Caki2 (cell line): ENCODE measurements around the gene IL31. TPM values are rescaled to one million over a fixed set of nuclear protein-coding genes. Genes with fewer than 3 reads are reported as not detected.
"Not testable (repeated sequence)": the region's sequence is repeated elsewhere in the genome, so short reads cannot be mapped to it uniquely, and the experiment has no call there.

Experiments used
- DNase-seq: peaks from one replicate; pipeline ENCODE4 v3.0.0-alpha.2; 2015; ENCODE audit warnings: low read depth
- in situ Hi-C: cut with HindIII; loops from 2 replicates; pipeline ENCODE4 v1.10.0; 2016; ENCODE audit warnings: low sequenced_read_pairs, low pct_unique_long_range_greater_than_20kb, mixed read lengths
- total RNA-seq: library from RNA; depleted of rRNA; stranded (reverse); fragments of >200 nt; shearing (Covaris generic); gene quantifications from 2 replicates; pipeline ENCODE4 v1.2.3, GENCODE V29; 2014; ENCODE audit warnings: low replicate concordance; rRNA removed

The IL31 gene
- total RNA-seq = not detected in 2 replicates

DNA sequence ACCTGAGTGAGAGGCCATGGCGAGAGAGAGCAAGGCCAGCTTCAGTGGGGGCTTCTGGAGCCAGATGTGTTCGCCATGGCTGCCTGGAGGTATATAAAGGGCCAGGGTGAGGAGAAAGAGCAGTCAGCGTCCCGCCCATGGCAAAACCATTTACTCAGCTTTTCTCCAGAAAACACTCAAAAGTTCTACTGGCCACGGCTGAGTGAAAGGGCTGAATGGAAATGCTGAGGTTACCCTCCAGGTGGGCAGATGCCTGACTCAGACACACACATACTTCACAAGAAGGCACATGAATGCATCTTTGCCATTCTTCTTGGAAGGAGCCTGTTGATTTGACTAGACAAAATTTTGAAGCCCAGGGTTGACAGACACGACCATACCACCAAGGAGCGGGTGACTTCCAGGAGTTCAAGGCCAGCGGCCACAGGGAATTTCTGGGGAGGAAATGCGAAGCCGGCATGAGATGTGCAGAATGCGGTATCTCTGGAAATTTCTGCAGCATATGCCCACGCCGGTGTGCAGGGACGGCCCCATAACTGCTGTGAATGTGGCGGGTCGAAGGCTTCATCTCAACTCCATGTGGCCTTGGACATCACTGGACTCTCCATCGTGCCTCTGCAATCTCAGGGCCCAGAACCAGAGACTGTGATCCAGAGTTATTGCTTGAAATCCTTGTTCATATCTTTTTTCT lies at the start of gene IL31:
IL31 (minus strand) TSS at position 67 of the 691 bp plus-strand sequence; CDS start at position 18, 49 bp downstream.
- in situ Hi-C loops = no loop called here
- no peak for DNase-seq

DNA sequence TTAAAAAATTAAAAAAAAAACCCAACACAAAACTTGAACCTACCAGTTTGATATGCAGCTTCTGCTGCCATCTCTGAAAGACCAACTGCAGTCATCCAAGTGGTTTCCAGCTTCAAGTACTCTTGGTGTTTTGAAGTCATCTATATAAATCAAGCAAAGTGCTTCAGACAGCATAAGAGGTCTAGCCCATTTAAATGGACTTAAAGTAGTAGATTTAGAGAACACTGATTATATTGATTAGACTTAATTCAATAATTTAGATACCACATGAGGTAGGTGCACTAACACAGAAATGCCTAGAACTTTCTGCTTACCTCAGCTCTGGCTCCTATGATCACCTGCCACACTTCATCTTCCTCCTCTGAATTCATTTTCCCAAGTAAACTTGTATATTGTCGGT lies 42.4 kb upstream of the IL31 start:
- no peak for DNase-seq
- in situ Hi-C loops = no loop called here

DNA sequence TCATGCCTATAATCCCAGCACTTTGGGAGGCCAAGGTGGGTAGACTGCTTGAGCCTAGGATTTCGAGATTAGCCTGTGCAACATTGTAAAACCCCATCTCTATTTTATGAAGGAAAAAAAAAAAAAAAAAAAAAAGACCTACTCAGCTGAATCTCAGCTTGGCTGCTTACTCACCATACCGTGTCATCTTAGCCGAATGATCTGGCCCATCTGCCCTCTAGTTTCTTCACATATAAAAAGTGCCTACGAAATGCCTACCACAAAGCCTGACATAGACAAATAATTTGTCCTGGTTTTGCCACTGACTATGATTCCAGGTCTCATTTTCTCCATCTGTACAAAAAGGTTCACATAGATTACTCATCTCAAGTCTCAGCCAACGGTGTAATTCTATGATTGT lies 41.8 kb upstream of the IL31 start:
- in situ Hi-C loops = no loop called here
- DNase-seq = no peak

DNA sequence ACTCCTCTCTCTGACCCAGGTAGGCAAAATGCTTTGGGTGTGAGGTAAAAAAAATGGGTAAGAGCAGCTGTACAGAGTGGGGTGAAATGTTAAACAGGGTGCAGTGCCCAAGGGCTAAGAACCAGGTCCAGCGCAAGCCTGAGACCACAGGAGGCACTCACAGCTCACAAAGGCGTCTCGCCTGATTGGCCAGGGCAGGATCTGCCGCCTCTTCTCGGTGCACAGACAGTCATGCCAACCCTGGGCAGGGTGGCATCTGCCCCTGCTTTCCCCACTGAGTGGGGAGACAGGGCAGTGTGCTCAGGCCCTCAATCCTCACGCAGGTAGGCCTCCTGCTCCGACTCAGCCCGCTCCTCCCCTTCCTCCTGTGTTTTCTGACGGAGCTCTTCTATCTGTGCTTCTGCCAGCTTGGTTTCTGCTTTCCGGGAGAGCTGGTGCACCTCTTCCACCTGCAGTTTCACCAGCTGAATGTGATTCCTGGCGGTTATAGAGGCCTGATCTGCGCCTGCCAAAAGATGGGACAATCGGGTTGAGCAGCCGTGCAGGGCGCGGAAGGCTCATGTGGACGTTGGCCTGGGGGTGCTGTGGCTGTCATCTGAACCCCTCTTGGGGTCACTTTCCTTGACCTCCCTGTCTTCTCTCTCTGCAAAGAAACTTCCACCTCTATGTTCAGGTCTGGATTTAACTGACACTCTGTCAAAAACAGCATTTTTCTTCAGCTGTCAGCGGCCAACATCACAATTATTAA lies 34.2 kb upstream of the IL31 start:
- in situ Hi-C loops = no loop called here
- DNase-seq = no peak

- in situ Hi-C loops = no loop called here
These were observed 33.4 kb upstream of the IL31 start for GRCh38 chr12:122207391-122207790.

DNA sequence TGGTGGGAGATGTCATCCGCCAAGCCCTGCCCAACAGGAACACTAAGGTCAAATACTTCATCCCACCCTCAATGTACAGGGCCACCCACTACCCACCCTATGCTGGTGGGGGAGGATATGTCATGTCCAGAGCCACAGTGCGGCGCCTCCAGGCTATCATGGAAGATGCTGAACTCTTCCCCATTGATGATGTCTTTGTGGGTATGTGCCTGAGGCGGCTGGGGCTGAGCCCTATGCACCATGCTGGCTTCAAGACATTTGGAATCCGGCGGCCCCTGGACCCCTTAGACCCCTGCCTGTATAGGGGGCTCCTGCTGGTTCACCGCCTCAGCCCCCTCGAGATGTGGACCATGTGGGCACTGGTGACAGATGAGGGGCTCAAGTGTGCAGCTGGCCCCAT lies 33.0 kb upstream of the IL31 start:
- no peak for DNase-seq
- in situ Hi-C loops = no loop called here

More at GRCh38 chr12:122207391-122207790, 33.4 kb upstream of the IL31 start:
- DNase-seq = no peak

- DNase-seq = no peak
- in situ Hi-C loops = no loop called here
These were observed 32.3 kb upstream of the IL31 start for GRCh38 chr12:122206111-122206881.

DNA sequence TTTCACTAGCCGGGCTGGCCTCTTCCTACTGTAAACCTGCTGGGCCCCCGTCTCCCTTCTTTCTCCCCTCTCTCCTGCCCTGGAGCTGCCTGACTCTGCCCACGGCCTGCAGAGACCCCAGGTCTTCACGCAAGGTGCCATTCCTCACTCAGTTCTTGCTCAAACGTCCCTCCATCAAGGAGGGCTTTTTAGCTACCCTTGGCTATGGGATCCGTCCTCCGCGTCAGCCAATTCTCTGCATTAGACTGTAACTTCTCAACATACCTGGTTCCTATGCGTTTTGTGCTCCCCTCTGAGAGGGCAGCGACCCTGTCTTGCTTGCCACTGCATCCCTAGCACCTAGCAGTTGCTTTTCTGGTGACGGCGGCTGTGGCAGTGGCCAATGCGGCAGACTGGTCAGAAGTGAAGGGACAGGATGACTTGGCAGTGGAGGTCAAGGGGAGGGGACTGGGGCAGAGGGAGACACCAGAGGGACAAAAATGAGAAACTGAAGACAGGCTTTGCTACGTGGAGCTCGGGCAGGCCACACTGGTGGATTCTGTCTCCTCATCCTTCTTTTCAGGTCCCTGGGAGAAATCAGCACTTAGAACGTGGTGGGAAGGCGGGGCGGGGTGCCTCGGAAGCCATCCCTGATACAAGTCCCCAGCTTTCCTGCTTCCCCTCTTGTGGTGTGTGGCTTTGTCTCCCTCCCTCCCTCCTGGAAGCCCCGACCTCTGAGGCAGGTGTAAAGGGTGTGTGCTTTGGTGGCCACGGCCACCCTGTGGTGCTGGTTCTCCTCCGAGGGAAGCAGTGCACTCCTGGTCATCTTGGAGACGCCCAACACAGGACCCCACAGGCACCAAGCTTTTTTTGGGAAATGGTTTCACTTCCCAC lies 31.3 kb upstream of the IL31 start:
- in situ Hi-C loops = no loop called here
- no peak for DNase-seq

- DNase-seq = no peak
These were observed 30.4 kb upstream of the IL31 start for GRCh38 chr12:122204167-122205052.

GRCh38 chr12:122203301-122204166 lies 29.5 kb upstream of the IL31 start, which contains the start of gene B3GNT4:
Gene B3GNT4, plus strand, starts transcription at chr12:122203709. Its CDS starts 910 bp downstream, at chr12:122204619.
- DNase-seq = peak; percentile 77
- in situ Hi-C loops = no loop called here

More at GRCh38 chr12:122204167-122205052, 30.4 kb upstream of the IL31 start:
- in situ Hi-C loops = no loop called here

DNA sequence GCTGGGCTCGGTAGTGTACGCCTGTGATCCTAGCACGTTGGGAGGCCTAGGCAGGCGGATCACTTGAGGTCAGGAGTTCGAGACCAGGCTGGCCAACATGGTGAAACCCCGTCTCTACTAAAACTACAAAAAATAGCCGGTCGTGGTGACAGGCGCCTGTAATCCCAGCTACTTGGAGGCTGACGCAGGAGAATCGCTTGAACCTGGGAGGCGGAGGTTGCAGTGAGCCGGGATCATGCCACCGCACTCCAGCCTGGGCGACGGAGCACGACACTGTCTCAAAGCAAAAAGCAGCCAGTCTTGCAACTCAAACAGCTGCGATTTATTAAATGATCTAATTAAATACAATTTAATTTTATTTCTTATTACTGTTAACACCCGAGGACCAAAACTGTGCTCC lies 28.8 kb upstream of the IL31 start:
- DNase-seq, in situ Hi-C loops: not testable (repeated sequence)

DNA sequence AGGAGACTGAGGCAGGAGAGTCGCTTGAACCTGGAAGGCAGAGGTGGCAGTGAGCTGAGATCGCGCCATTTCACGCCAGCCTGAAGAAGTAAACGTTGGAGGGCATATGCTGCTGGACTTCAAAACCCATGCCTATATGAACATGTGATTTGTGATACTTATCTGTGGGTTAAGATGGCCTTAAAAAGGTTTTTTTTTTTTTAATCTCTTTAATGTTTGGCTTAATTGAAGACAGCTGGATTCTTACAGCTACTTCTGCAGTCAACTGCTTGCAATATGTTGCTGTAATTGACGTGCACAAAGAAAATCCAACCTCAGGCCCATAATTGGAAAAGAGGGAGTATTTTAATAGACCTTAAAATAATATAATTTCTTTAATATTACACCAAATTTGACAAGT lies 28.0 kb upstream of the IL31 start:
- in situ Hi-C loops = no loop called here

DNA sequence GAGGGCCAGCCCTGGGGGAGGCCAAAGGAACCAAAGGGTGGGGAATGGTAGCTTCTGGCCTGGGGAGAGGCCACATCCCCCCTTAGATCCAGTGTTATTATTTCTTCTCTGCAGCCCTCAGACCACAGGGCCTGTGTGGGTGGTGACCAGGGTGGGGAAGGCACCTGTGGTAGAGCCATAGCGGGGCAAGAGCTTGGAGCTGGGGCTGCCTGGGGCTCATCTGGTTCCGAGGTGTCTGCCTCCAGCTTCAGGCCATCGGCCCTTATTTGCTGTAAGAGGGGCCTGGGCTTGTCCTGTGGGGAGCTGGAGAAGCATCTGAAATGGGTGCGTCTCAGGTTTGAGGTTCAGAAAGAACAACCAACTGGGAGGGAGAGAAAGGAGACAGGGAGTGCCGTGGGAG lies 27.4 kb upstream of the IL31 start:
- DNase-seq = no peak
- in situ Hi-C loops = no loop called here

More for the DNA sequence above, 28.0 kb upstream of the IL31 start:
- DNase-seq = no peak

- in situ Hi-C loops = no loop called here
These were observed 26.6 kb upstream of the IL31 start for GRCh38 chr12:122200541-122201175.

GRCh38 chr12:122199484-122200355 lies 25.7 kb upstream of the IL31 start:
- DNase-seq = no peak
- in situ Hi-C loops = no loop called here

More at GRCh38 chr12:122200541-122201175, 26.6 kb upstream of the IL31 start:
- no peak for DNase-seq
